ENCODE measurements around the gene RNASE8.
A peak's percentile ranks its signal among the peaks of the same experiment; 100 is the strongest.

Gene RNASE8

DNA sequence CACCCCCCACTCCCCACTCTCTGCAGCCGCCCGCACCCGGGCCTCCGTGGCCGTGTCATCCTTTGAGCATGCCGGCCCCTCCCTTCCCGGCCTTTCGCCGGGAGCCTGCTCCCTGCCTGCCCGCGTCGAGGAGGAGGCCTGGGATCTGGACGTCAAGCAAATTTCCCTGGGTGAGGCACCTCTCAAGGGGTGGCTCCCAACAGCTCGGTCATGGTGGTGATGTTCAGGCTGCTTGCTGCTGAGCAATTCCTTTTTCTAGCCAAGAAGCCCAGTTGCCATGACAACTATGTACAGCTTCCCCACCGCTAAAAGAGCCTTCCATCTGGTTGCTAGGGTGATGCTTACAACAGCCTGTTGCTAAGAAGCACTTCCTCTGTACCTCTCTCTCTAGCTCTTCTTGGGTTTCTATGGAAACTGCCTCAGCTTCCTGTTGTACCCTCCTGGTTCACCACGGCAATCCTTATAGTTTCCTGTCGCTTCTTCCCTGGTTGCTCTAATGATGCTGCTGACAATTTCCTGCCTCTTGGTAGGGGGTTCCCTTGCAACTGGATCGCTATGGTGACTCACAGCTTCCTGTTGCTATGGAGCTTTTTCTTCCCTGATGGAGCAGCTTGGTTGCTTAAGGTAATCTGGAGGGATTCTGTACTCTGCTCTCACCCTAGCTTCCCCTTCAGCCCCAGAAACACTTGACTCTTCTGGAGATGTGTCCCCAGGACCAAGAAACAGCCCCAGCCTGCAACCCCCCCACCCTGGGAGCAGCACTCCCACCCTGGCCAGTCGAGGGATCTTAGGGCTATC, 29.9 kb downstream of the RNASE8 start:
- no peak for DNase-seq
- peaks cover 7% of the 10 kb centered on the region; the same call in 1 of the 2 replicates for H3K4me1 ChIP-seq
- TF ChIP-seq, protein P1, sequence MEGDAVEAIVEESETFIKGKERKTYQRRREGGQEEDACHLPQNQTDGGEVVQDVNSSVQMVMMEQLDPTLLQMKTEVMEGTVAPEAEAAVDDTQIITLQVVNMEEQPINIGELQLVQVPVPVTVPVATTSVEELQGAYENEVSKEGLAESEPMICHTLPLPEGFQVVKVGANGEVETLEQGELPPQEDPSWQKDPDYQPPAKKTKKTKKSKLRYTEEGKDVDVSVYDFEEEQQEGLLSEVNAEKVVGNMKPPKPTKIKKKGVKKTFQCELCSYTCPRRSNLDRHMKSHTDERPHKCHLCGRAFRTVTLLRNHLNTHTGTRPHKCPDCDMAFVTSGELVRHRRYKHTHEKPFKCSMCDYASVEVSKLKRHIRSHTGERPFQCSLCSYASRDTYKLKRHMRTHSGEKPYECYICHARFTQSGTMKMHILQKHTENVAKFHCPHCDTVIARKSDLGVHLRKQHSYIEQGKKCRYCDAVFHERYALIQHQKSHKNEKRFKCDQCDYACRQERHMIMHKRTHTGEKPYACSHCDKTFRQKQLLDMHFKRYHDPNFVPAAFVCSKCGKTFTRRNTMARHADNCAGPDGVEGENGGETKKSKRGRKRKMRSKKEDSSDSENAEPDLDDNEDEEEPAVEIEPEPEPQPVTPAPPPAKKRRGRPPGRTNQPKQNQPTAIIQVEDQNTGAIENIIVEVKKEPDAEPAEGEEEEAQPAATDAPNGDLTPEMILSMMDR (IDR thresholded peaks at IDR 0.05; ENCODE audit: low read depth, low read length), result no peak
- no peak overlapping the region for H3K4me3 ChIP-seq (ENCODE audit: low read depth, low read length)
- no peaks in the 10 kb centered on the region for H3K27me3 ChIP-seq
- H3K36me3 ChIP-seq, result peaks cover 37% of the 10 kb centered on the region
- H3K9me3 ChIP-seq, result no peaks in the 10 kb centered on the region

DNA sequence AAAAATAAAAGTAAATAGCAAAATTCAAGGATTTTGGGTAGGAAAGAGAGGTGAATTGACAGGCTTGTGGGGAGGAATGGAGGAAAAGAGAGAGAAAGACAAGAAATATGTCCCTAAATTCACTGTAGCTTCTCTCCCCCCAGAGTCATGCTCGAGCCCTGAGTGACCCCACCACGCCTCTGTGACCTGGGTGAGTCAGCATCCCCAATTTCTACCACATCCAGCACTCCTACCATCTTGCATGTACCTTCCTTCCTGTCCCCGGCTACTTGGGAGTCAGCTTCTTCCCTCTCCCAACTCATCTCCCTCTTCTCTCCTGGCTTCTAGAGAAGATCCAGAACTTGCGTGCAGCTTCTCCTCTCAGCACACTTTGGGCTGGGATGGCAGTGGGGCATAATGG, 31.1 kb downstream of the RNASE8 start:
- peaks cover 12% of the 10 kb centered on the region for H3K4me1 ChIP-seq

GRCh38 chr14:21089271-21089670, 31.6 kb downstream of the RNASE8 start:
- H3K36me3 ChIP-seq, result peaks cover 36% of the 10 kb centered on the region
- TF ChIP-seq, protein P1 (IDR thresholded peaks at IDR 0.05; ENCODE audit: low read depth, low read length), result no peak
- H3K4me3 ChIP-seq (ENCODE audit: low read depth, low read length), result no peak overlapping the region
- H3K4me1 ChIP-seq, result peaks cover 18% of the 10 kb centered on the region
- DNase-seq, result no peak
- no peaks in the 10 kb centered on the region for H3K9me3 ChIP-seq
- H3K27me3 ChIP-seq, result no peaks in the 10 kb centered on the region

More for the DNA sequence above, 31.1 kb downstream of the RNASE8 start:
- TF ChIP-seq, protein P1 (IDR thresholded peaks at IDR 0.05; ENCODE audit: low read depth, low read length), result no peak
- Histone ChIP-seq H3K4me3 (ENCODE audit: low read depth, low read length) (no peak overlapping the region), H3K9me3 (no peaks in the 10 kb centered on the region), H3K36me3 (peaks cover 36% of the 10 kb centered on the region), H3K27me3 (no peaks in the 10 kb centered on the region)
- DNase-seq, result no peak

DNA sequence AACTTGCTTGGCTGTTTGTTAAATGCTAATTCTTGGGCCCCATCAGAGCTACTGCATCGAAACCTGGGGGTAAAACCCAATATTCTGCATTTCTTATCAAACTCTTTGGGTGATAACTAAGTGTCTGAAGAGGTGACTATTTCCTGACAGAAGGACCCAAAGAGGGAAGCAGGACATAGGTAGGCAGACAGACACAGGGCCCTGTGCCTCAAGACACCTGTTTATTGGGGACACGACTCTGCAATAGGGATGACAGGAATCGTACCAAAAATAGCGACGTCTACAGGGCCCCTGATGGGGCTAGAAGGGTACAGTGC, 32.2 kb downstream of the RNASE8 start:
- peaks cover 19% of the 10 kb centered on the region for H3K4me1 ChIP-seq
- TF ChIP-seq, protein P1 (IDR thresholded peaks at IDR 0.05; ENCODE audit: low read depth, low read length), result no peak
- no peak for DNase-seq
- H3K36me3 ChIP-seq, result peaks cover 36% of the 10 kb centered on the region
- no peak overlapping the region for H3K4me3 ChIP-seq (ENCODE audit: low read depth, low read length)
- no peaks in the 10 kb centered on the region for H3K27me3 ChIP-seq
- H3K9me3 ChIP-seq, result no peaks in the 10 kb centered on the region

- peak; percentile 59 for DNase-seq
- no peaks in the 10 kb centered on the region for H3K27me3 ChIP-seq
- peaks cover 36% of the 10 kb centered on the region for H3K36me3 ChIP-seq
- H3K4me1 ChIP-seq, result peaks cover 24% of the 10 kb centered on the region
- no peaks in the 10 kb centered on the region for H3K9me3 ChIP-seq
- TF ChIP-seq, protein P1 (IDR thresholded peaks at IDR 0.05; ENCODE audit: low read depth, low read length), result peak; percentile 54
- H3K4me3 ChIP-seq (ENCODE audit: low read depth, low read length), result no peak overlapping the region
These were observed 32.7 kb downstream of the RNASE8 start for GRCh38 chr14:21090194-21090939.
